ENCODE data around the gene OSTC. TPM values are rescaled to one million over a fixed set of nuclear protein-coding genes. Genes with fewer than 3 reads are reported as not detected.
A peak's percentile ranks its signal among the peaks of the same experiment; 100 is the strongest.

OSTC gene
- total and polyA plus RNA-seq, 2 of the 13 experiments (the other 11 are each of a cell fraction or from before 2014, with no cell fraction given), result 208 to 380 TPM

DNA sequence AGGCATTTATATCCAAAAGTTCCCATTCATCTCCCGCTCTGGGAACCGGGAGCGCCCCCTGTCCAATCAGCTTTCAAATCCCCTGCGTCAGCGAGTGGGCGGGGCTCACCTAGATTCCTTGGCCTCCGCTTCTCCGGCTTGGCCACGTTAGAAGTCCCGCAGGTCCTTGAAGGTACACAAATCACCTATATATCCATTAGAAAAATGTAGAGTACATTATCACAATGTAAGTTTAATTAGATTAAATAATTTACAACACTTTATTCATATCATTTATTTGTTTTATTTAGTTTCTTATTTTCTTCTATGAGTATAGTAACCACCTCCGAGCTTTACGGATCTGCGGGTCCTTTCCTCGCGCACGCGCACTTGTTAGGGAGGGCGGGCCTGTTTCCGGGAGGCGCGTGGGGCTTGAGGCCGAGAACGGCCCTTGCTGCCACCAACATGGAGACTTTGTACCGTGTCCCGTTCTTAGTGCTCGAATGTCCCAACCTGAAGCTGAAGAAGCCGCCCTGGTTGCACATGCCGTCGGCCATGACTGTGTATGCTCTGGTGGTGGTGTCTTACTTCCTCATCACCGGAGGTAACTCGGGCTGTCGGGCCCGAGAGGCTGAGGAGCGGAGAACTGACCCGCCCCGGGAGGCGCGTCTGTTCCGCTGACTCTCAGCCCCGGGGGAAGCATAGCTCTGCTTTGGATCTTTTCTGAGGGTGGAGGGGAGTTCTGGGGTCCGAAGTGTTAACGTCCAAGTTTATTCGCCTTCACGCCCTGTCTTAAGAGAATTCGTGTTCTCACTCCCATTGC, at the start of gene OSTC (continued):
- TF ChIP-seq EHMT2 (IDR thresholded peaks at IDR 0.05; ENCODE audit: borderline replicate concordance, low read depth, low read length) (no peak), ZFX (CRISPR knock-in tag; IDR thresholded peaks at IDR 0.05; ENCODE audit: low read depth) (peak; percentile 97), PBX3 (CRISPR knock-in tag; IDR thresholded peaks at IDR 0.05; ENCODE audit: borderline replicate concordance) (no peak), AGO2 (optimal IDR thresholded peaks at IDR 0.05; ENCODE audit: low read depth, low read length) (peak; percentile 49), SMC3 (IDR thresholded peaks at IDR 0.05; ENCODE audit: low read length) (no peak), NCOA1 (CRISPR knock-in tag; IDR thresholded peaks at IDR 0.05) (peak; percentile 33; the same call in 1 of the 2 replicates), MTA1 (CRISPR knock-in tag; IDR thresholded peaks at IDR 0.05; ENCODE audit: borderline replicate concordance) (peak; percentile 53; the same call in 1 of the 2 replicates), ZNF687 (CRISPR knock-in tag; IDR thresholded peaks at IDR 0.05) (peak; percentile 81), HNF4A (CRISPR knock-in tag; IDR thresholded peaks at IDR 0.05) (peak; percentile 52), ZBTB2 (CRISPR knock-in tag; IDR thresholded peaks at IDR 0.05; ENCODE audit: low read depth) (no peak), GATAD1 (CRISPR knock-in tag; IDR thresholded peaks at IDR 0.05) (peak; percentile 75; the same call in 1 of the 2 replicates), ISL2 (CRISPR knock-in tag; IDR thresholded peaks at IDR 0.05) (0 out of 2 replicates have a peak, but pooled peaks have one; percentile 42), ATF7-NPFF (CRISPR knock-in tag; IDR thresholded peaks at IDR 0.05; ENCODE audit: low read depth) (no peak), ZNF629 (CRISPR knock-in tag; conservative IDR thresholded peaks at IDR 0.05) (no peak), ADNP (CRISPR knock-in tag; IDR thresholded peaks at IDR 0.05) (no peak), ZNF800 (CRISPR knock-in tag; IDR thresholded peaks at IDR 0.05) (0 out of 2 replicates have a peak, but pooled peaks have one; percentile 50)
- TF ChIP-seq, protein P1, sequence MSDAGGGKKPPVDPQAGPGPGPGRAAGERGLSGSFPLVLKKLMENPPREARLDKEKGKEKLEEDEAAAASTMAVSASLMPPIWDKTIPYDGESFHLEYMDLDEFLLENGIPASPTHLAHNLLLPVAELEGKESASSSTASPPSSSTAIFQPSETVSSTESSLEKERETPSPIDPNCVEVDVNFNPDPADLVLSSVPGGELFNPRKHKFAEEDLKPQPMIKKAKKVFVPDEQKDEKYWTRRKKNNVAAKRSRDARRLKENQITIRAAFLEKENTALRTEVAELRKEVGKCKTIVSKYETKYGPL (CRISPR knock-in tag; IDR thresholded peaks at IDR 0.05), result no peak

Measured in HepG2 (cell line).